HK-2 (cell line): ENCODE measurements around the gene DUSP22.
A peak's percentile ranks its signal among the peaks of the same experiment; 100 is the strongest.
"Not testable (repeated sequence)": the region's sequence is repeated elsewhere in the genome, so short reads cannot be mapped to it uniquely, and the experiment has no call there.

Experiments
- DNase-seq: peaks from one replicate; pipeline ENCODE4 v3.0.0-alpha.2; 2018; ENCODE audit not compliant: unreplicated experiment

DUSP22 gene, protein sequence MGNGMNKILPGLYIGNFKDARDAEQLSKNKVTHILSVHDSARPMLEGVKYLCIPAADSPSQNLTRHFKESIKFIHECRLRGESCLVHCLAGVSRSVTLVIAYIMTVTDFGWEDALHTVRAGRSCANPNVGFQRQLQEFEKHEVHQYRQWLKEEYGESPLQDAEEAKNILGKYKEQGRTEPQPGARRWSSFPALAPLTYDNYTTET

DNA sequence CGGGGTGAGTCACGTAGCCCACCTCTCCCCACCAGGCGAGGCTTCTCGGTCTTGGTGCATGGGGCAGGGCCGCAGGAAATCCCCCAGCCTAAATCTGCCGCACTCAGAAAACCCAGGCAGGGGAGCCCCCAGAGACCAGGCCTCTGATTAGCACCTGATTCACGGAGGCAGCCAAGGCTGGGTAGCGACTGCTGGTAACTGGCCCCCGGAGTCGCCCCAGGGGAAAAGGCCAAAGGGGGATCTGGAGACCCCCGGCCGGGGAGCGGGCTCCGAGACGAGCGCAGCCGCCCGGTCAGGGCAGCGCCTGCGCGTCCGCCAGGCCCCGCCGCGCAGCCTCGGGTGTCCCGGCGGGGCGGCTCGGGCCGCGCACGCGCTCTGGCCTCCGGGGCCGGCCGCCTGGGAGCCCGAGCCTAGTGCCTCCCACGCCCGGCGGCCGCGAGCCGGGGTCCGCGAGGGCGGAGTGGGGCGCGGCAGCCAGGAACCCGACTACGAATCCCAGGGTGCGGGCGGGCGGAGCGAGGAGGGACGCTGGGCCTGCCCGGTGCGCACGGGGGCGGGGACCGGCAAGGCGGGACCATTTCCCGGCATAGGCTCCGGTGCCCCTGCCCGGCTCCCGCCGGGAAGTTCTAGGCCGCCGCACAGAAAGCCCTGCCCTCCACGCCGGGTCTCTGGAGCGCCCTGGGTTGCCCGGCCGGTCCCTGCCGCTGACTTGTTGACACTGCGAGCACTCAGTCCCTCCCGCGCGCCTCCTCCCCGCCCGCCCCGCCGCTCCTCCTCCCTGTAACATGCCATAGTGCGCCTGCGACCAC lies at the start of gene DUSP22:
Gene DUSP22 (plus strand): TSS at position 791 of the 809 bp plus-strand sequence. CDS start 53 bp downstream, outside the sequence.
- DNase-seq: peak; percentile 90

DNA sequence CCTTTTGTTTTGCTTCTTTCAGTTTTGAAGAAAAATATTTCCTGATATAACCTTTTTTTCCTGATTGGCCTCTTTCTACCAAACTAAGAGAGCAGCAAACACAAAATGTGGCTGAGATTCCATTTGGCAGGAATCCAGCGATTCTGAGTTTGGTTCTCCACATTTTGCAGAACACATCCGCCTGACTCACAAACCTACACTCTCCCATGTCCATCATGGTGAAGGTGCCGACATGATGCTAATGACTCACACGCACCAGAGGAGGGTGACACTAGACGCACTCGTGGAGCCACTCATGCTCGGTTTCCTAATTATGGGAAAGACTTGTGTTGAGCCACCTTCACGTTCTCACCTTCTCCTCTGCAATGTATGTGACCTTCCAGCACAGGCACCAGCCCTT lies 45.9 kb upstream of the DUSP22 start:
- no peak for DNase-seq

DNA sequence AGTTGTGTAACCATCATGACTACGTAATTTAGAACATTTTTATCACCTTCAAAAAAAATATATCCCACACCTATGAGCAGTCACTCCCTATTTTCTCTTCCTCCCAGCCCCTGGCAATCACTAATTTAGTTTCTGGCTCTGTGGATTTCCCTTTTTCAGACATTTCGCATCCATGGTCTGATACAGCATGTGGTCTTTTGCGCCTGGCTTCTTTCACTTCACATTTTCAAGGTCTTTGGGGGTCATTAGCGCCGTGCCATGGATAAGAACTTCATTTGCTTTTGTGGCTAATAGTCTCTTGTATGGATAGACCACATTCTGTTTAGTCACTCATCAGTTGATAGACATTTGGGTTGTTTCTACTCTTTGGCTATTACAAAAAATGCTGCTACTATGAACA lies 44.9 kb upstream of the DUSP22 start:
- no peak for DNase-seq

DNA sequence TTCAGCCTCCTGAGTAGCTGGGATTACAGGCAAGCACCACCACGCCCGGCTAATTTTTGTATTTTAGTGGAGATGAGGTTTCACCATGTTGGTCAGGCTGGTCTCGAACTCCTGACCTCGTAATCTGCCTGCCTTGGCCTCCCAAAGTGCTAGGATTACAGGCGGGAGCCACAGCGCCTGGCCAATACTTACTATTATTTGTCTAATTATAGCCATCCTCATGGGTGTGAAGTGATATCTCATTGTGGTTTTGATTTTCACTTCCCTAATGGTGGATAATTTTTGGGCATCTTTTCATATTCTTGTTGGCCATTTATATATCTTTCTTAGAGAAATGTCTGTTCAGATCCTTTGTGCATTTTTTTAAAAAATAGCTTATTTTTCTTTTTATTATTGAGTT lies 44.2 kb upstream of the DUSP22 start:
- DNase-seq: not testable (repeated sequence)

DNA sequence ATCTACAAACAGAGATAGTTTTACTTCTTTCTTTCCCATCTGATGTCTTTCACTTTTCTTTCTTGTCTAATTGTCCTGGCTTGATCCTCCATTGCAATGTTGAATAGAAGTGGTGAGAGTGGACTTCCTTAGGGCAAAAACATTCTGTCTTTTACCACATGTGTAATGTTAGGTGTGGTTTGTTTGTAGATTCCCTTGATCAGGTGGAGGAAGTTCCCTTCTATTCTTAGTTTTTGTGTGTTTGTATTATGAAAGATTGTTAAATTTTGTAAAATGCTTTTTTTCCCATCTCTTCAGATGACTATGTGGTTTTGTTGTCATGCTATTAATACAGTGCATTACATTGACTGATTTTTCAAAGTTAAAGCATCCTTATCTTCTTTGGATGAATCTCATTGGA lies 41.6 kb upstream of the DUSP22 start:
- no peak for DNase-seq

DNA sequence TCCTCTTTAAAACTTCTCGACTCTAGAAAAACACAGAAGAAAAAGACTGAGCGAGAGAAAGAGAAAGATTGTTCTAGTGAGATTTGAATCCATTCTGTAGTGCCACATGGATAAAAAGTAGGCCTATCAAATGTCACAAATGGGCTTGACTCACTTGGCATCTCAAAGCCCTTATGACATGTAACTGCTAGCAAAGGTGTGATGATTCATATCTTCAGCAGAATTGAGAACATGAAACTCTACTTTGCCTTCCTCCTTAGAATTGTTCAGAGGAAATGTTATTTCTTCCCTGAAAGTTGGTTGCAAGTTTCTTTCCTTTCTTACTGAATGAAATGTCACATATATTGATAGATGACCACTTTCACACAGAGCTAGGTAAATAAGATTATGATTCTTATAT lies 40.4 kb upstream of the DUSP22 start:
- DNase-seq: no peak

DNA sequence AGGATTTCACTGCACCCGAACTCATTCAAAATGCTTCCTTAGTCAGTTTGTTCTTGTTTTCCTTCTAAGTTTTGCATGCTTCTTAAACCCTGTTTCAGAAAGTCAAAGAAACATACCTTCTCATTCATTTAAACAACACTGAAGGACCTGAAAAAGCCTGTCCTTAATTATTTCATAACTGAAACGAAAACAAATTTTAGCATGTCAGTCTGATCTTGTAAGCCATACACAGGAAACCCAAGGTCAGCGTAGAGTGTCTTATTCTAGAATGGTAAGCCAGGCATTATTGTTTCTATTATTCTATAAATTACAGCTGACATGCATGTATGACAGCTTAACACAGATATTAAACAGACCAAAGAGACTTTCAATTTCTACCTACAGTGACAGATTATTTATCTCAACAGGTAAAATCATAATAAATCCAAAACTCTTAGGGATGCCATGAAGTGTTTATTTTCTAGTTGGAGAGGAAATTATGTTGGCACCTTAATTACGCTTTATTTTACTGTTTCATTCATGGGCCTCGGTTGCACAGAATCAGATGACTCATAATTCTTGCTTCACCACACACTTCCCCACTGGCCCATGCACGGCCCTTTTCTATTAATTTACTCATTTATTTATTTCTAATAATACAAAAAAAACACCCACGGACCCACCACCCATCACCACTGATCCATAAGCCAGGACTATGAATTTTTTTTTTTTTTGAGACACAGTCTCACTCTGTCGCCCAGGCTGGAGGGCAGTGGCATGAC lies 39.3 kb upstream of the DUSP22 start:
- no peak for DNase-seq

DNA sequence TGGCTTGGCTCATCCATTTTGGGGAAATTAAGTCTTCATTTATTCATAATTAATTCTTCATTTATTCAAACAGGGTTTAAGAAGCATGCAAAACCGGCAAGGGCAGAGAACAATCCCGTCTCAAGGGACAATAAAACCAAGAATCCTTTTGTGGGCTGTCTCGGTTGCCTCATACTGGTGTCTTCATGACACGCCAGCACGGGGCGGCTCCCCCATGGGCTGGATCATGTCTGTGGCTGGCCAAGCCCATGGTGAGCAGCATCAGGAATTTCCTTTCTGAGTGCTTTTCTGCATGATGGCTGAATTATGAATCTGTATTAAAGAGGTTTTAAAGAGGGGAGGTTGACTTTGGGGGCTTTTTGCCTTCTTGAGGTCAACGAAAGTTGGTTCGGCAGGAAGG lies 38.3 kb upstream of the DUSP22 start:
- DNase-seq: no peak

DNA sequence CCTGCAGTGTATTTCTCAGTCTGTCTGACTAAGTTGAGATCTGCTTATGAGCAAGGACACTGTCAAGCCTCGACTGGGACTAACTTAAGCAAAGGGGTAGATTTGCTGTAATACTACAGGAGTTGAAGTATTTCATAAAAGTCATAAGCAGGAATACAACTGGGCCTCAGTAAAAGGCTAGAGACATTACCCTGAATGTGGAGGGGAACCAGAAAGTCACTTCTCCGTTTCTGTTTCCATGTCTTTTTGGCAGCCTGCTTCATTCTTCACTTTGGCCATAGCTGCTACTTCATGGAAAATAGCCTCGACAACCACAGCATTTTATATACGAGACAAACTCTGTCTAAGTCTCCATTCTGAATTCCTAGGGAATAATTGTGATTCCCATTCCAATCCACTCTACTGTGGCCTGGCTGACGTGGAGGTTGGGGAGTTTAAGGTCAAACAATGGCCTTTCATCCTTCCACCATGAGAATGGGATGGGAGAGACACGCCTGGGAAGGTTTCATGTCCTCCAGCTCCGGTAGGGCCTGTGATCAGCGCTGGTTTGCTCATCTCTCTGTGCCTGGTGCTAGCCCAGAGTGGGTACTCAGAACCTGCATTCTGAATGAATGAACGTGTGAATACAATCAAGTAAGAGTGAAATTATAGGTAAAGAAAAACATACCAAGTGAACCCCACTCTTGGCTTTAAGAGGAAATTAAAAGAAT lies 37.1 kb upstream of the DUSP22 start:
- no peak for DNase-seq

DNA sequence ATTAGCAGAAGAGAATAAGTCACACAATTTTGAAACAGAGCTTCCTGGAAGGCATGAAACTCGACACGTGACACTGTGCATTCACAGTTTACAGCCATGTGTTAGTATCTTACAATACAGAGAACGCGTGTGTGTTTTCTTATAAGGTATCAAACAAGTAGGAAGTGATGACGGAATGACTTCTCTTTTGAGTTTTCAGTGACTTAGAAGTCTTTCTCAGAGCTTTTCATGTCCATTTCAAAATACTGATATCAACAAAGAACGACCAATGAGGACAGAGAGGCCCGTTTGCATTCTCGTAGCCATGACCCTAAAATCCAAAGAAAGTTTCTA lies 36.6 kb upstream of the DUSP22 start:
- no peak for DNase-seq

DNA sequence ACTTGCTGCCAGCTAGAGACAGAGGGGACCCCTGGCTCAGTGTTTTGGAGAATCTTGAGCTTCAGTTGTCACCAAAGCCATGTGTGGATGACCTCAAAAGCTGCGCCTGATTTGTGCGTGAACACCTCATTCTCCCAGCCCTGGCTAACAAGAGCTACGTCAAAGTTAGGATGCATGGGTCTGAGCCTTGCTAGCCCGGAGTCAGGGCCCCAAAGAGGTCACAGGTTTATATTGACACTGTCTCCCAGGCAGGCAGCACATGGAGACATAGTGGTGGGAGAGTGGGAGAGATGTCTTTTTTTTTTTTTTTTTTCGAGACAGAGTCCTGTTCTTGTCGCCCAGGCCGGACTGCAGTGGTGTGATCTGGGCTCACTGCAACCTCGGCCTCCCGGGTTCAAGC lies 36.1 kb upstream of the DUSP22 start:
- no peak for DNase-seq

DNA sequence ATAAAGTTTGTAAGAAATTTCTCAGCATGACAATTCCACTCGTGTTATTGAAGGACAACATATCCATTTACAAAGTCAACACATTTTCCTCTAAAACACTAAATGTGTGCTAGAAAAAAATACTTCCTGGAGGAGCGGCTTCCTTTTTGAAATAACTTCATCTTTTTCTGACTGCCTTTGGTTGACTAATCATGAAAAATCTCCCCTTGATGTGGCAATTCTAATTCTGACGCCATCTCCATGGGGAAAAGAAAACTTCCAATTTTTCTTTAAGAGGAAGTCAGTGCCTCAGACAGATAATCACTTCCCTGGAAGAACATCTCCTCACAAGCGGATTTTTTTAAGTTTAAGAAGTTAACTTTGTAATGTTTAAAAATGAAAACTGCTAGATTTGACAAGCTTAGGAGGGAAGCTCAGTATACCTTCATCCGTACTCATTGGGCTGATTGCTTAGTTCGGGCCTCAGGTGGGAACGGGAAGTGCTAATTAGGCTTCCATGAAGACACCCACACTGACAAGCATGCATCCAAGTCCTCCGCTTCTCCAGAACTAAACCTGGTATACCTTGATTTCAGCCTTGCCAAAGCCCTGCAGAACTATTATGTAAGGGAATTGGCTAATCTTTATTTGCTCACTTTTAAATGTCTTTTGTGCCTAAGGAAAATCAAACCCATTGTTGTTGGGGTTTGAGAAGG lies 35.1 kb upstream of the DUSP22 start:
- no peak for DNase-seq

DNA sequence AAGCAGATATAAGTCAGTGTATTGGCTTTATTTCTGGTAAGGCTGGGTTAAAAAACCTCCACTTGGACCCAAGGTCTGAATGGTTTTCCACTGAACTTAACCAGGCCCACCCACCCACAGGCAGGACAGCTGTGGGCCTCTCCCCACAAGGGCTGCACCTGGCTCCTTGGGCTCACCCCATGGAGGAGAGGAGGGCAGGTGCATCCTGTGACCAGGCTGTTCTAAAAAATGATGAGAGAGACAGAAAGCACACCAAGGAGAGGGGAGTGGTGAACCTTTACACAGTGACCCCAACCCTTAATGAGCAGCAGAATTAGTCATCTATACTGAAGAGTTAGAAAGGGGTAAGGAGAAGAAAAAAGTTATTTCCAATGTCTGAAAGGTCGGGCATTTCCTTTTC lies 34.5 kb upstream of the DUSP22 start:
- no peak for DNase-seq

DNA sequence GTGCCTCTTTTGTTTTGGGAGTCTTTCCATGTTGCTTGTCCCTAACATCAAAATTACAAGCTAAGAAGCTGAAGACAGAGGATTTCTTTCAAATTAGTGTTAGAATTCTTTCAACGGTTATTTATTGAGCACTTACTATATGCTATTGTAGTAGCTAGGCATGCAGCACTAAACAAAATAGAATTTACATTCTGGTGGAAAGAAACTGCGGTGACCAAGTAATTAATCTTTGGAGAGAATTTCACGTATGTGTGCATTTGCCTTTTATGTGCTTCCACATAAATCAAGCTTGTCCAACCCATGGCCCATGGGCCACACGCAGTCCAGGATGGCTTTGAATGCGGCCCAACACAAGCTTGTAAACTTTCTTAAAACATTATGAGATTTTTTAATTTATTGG lies 33.0 kb upstream of the DUSP22 start:
- no peak for DNase-seq

DNA sequence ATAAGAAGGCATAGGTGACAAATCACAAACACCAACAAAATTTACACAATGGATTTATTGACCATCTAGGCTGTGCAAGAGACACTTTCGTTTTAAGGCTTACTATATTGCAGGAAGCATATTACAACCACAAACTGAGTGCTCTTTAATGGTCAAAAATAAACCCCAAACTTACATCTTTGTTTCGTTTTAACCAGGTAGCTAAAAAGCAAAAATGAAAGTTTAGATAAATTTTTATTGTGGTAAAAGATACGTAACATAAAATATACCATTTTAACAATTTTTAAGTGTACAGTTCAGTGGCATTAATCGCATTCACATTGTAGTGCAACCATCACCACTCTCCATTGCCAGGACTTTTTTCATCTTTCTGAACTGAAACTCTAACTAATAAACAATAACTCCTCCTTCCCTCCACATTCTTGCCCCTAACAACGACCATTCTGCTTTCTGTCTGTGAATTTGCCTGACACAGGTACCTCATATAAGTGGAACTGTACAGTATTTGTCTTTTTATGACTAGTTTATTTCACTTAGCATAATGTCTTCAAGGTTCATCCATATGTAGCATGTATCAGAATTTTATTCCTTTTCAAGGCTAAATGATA lies 32.3 kb upstream of the DUSP22 start:
- no peak for DNase-seq

DNA sequence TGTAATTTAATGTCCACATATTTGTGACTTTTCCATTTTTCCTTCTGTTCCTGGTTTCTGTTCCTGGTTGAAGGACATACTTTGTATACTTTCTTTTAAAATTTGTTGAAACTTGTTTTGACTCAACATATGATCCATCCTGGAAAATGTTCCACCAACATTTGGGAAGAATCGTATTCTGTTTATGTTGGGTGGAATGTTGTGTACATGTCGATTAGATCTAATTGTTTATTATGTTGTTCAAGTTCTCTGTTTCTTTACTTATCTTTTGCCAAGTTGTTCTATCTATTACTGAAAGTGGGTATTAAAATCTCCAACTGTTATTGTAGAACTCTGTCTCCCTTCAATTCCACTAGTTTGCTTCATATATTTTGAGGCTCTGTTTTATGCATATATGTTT lies 27.7 kb upstream of the DUSP22 start:
- DNase-seq: no peak

DNA sequence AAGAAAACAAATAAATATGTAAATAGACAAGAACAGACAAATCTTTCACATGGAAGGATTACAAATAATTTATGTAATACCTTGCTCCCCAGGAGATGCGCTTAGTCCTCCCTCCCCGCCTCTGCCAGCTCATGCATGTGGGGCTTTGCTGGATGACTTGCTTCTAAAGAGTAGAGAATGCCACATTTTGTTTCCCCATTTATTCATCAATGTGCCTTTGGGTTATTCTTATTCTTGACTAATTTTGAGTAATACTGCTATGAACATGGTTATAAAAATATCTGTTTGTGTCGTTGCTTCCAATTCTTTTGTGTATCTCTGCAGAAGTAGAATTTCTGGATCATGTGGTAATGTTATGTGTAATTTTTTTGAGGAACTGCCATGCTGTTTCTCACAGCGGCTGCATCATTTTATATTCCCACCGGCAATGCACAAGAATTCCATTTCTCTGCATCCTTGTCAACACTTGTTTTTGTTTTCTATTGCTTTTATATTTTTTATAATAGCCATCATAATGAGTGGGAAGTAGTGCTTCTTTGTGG lies 23.8 kb upstream of the DUSP22 start:
- DNase-seq: no peak

DNA sequence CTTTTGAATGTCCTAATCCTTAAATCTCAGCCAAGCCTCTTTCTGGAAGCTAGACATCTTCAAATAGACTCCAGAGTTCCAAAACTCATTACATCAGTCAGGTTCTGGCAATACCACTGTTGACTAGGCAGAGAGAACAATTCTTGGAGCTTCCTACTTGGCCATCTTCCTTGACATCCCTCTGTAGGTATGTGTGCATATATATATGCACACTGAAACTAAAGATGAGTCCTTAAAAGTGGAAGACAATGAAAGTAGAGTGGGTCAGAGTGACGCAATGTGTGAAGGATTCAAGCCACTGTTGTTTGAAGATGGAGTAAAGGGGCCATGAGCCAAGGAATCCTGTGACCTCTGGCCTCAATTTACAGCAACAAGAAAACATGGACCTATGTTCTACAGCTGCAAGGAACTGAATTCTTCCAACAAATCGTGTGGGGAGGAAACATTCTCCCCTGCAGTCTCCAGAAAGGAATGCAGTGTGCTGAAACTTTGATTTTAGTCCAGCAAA lies 18.7 kb upstream of the DUSP22 start:
- no peak for DNase-seq

DNA sequence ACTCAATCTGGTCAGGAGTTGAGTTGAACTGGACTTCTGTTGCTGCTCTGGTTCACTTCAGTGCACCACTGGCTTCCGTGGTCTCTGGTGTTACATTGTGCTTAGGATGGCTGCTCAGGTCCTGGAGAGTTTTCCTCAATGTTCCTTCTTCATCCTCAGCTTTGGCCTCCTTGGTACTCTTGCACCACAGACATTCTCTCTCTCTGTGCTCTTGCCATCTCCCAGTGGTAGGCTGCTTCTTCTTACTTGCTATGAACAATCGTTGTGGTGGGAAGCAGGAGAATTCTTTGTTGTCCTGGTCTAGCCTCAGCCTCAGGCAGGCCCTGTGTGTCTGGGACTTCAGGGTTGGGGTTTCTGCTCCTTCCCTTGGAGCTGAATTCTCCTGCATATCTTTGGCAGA lies 14.5 kb upstream of the DUSP22 start:
- DNase-seq: no peak

DNA sequence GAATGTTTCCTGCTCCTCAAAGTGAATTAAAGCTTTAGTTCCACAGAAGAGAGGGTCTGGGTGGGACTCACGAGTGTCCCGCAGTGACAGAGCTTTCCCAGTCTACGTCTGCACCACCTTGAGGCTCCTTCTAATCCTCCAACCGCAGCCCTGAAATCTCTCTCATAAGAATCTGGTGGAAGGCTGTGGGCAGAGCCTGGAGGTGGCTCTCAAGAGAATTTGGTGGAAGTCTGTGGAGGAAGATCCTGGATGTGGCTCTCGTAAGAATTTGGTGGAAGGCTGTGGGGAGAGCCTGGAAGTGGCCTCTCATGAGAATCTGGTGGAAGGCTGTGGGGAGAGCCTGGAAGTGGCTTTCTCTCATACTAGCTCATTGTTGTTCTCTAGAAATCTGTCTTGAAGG lies 13.8 kb upstream of the DUSP22 start:
- no peak for DNase-seq
